ENCODE measurements around the gene ARID5A. TPM values are rescaled to one million over a fixed set of nuclear protein-coding genes. Genes with fewer than 3 reads are reported as not detected.

ARID5A gene
- total RNA-seq, 1 experiment from 2014 or later: 13.9 TPM

DNA sequence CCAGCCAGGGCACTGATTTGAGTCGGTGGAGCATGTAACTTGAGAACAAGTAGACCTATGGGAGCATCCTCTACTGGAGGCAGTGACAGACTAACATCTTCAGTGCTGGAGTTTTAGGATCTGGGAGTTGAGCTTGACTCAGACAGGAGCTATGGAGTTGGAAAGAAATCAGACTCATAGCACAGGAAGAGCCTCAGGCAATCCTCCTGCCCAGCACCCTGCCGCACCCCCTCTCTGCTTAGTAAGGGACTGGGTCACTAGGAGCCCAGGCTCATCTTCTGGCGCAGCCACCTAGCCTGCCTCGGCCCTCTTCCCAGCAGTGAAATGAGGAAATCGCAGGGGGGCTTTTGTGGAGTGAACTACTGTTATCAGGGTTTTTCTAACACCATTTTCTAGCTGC lies 3.6 kb downstream of the ARID5A start:
- peak overlapping the region; percentile 42 for H3K4me3 Mint-ChIP-seq
- ATAC-seq: no peak
- DNase-seq (ENCODE audit: low spot score): no peak

DNA sequence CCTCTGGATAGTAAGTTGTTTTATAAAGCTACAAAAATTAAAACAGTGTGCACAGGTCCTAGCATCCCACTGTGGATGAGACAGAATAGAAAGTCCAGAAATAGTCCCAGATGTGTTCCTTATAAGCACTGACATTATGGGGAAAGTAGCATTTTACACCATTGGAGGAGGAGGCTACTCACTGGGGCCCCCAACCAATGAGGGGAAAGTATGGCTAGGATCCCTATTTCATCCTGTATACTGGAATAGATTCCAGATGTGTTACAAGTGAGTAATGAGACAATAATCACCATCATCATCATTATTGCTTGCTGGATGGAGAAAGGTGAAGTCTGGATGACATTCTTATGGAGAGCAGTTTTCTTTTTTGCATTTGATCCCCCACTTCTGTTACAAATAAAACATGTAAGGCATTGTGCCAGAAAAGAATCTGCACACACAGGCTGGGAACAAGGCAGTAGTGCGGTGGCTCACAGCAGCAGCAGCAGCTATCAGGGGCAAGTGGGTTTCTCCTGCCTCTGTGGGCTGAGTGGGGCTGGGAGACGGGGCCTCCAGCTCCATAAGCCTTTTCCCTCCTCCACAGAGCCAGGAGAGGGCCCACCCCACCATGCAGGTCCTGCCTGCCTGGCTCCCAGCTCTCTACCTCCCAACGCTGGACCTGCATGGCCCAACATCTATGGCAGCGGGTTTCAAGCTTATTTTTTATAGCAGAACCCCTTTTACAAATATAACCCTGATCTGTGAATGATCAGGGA lies 5.0 kb downstream of the ARID5A start:
- Mint-ChIP-seq H3K27ac (no peak overlapping the region), H3K4me3 (no peak overlapping the region), H3K27me3 (ENCODE audit: low read depth) (peaks cover 18% of the 10 kb centered on the region), H3K9me3 (peaks cover 9% of the 10 kb centered on the region), H3K4me1 (peaks cover 35% of the 10 kb centered on the region), H3K36me3 (peaks cover 15% of the 10 kb centered on the region)
- POLR2A ChIA-PET: no interaction called here
- no peak for TF ChIP-seq CBFB (CRISPR knock-in tag; IDR thresholded peaks at IDR 0.05; ENCODE audit: low read depth)
- TF ChIP-seq ATF1 (CRISPR knock-in tag; IDR thresholded peaks at IDR 0.05): no peak
- TF ChIP-seq, protein P1, sequence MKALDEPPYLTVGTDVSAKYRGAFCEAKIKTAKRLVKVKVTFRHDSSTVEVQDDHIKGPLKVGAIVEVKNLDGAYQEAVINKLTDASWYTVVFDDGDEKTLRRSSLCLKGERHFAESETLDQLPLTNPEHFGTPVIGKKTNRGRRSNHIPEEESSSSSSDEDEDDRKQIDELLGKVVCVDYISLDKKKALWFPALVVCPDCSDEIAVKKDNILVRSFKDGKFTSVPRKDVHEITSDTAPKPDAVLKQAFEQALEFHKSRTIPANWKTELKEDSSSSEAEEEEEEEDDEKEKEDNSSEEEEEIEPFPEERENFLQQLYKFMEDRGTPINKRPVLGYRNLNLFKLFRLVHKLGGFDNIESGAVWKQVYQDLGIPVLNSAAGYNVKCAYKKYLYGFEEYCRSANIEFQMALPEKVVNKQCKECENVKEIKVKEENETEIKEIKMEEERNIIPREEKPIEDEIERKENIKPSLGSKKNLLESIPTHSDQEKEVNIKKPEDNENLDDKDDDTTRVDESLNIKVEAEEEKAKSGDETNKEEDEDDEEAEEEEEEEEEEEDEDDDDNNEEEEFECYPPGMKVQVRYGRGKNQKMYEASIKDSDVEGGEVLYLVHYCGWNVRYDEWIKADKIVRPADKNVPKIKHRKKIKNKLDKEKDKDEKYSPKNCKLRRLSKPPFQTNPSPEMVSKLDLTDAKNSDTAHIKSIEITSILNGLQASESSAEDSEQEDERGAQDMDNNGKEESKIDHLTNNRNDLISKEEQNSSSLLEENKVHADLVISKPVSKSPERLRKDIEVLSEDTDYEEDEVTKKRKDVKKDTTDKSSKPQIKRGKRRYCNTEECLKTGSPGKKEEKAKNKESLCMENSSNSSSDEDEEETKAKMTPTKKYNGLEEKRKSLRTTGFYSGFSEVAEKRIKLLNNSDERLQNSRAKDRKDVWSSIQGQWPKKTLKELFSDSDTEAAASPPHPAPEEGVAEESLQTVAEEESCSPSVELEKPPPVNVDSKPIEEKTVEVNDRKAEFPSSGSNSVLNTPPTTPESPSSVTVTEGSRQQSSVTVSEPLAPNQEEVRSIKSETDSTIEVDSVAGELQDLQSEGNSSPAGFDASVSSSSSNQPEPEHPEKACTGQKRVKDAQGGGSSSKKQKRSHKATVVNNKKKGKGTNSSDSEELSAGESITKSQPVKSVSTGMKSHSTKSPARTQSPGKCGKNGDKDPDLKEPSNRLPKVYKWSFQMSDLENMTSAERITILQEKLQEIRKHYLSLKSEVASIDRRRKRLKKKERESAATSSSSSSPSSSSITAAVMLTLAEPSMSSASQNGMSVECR (CRISPR knock-in tag; IDR thresholded peaks at IDR 0.05; ENCODE audit: borderline replicate concordance): no peak
- TF ChIP-seq, protein P2, sequence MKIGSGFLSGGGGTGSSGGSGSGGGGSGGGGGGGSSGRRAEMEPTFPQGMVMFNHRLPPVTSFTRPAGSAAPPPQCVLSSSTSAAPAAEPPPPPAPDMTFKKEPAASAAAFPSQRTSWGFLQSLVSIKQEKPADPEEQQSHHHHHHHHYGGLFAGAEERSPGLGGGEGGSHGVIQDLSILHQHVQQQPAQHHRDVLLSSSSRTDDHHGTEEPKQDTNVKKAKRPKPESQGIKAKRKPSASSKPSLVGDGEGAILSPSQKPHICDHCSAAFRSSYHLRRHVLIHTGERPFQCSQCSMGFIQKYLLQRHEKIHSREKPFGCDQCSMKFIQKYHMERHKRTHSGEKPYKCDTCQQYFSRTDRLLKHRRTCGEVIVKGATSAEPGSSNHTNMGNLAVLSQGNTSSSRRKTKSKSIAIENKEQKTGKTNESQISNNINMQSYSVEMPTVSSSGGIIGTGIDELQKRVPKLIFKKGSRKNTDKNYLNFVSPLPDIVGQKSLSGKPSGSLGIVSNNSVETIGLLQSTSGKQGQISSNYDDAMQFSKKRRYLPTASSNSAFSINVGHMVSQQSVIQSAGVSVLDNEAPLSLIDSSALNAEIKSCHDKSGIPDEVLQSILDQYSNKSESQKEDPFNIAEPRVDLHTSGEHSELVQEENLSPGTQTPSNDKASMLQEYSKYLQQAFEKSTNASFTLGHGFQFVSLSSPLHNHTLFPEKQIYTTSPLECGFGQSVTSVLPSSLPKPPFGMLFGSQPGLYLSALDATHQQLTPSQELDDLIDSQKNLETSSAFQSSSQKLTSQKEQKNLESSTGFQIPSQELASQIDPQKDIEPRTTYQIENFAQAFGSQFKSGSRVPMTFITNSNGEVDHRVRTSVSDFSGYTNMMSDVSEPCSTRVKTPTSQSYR (CRISPR knock-in tag; IDR thresholded peaks at IDR 0.05): no peak
- TF ChIP-seq, protein P3, sequence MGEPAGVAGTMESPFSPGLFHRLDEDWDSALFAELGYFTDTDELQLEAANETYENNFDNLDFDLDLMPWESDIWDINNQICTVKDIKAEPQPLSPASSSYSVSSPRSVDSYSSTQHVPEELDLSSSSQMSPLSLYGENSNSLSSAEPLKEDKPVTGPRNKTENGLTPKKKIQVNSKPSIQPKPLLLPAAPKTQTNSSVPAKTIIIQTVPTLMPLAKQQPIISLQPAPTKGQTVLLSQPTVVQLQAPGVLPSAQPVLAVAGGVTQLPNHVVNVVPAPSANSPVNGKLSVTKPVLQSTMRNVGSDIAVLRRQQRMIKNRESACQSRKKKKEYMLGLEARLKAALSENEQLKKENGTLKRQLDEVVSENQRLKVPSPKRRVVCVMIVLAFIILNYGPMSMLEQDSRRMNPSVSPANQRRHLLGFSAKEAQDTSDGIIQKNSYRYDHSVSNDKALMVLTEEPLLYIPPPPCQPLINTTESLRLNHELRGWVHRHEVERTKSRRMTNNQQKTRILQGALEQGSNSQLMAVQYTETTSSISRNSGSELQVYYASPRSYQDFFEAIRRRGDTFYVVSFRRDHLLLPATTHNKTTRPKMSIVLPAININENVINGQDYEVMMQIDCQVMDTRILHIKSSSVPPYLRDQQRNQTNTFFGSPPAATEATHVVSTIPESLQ (CRISPR knock-in tag; IDR thresholded peaks at IDR 0.05): no peak
- no peak for TF ChIP-seq ESRRA (CRISPR knock-in tag; IDR thresholded peaks at IDR 0.05; ENCODE audit: borderline replicate concordance)
- no peak for TF ChIP-seq TP53 (CRISPR knock-in tag; IDR thresholded peaks at IDR 0.05)
- ATAC-seq (no peak), DNase-seq (ENCODE audit: low spot score) (no peak)
- CTCF ChIA-PET: interaction anchor here (1.3 to 6.7 kb wide), 4 partner anchors 7 to 13 kb away, joined by 5 to 117 read pairs (median 62); no protein-coding TSS in a partner anchor

More for the DNA sequence above, 3.6 kb downstream of the ARID5A start:
- no peaks in the 10 kb centered on the region for H3K9me3 Mint-ChIP-seq
- H3K27me3 Mint-ChIP-seq (ENCODE audit: low read depth): peaks cover 18% of the 10 kb centered on the region
- H3K4me1 Mint-ChIP-seq: peaks cover 37% of the 10 kb centered on the region
- POLR2A ChIA-PET: interaction anchor here (0.6 kb wide), 1 partner anchor 334 kb away, joined by 3 read pairs; no protein-coding TSS in a partner anchor
- H3K36me3 Mint-ChIP-seq: peaks cover 6% of the 10 kb centered on the region
- H3K27ac Mint-ChIP-seq: no peak overlapping the region
- CTCF ChIA-PET: interaction anchor here (1.0 to 6.7 kb wide), 5 partner anchors 9 to 128 kb away, joined by 3 to 117 read pairs (median 59); no protein-coding TSS in a partner anchor
- no peak for TF ChIP-seq ELF4 (CRISPR knock-in tag; IDR thresholded peaks at IDR 0.05; ENCODE audit: low read depth)
- no peak for TF ChIP-seq PRRX2 (CRISPR knock-in tag; IDR thresholded peaks at IDR 0.05)
- no peak for TF ChIP-seq OVOL2 (CRISPR knock-in tag; IDR thresholded peaks at IDR 0.05; ENCODE audit: borderline replicate concordance)
- TF ChIP-seq JUN (CRISPR knock-in tag; IDR thresholded peaks at IDR 0.05): no peak
- TF ChIP-seq MXD4 (CRISPR knock-in tag; IDR thresholded peaks at IDR 0.05; ENCODE audit: borderline replicate concordance): no peak
- no peak for TF ChIP-seq ZNF263 (CRISPR knock-in tag; IDR thresholded peaks at IDR 0.05; ENCODE audit: low read depth)
- TF ChIP-seq CREB1 (CRISPR knock-in tag; IDR thresholded peaks at IDR 0.05): no peak
- no peak for TF ChIP-seq SOX15 (CRISPR knock-in tag; IDR thresholded peaks at IDR 0.05)
- TF ChIP-seq, protein P4, sequence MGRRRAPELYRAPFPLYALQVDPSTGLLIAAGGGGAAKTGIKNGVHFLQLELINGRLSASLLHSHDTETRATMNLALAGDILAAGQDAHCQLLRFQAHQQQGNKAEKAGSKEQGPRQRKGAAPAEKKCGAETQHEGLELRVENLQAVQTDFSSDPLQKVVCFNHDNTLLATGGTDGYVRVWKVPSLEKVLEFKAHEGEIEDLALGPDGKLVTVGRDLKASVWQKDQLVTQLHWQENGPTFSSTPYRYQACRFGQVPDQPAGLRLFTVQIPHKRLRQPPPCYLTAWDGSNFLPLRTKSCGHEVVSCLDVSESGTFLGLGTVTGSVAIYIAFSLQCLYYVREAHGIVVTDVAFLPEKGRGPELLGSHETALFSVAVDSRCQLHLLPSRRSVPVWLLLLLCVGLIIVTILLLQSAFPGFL (CRISPR knock-in tag; IDR thresholded peaks at IDR 0.05; ENCODE audit: borderline replicate concordance): no peak
